GM18909 (cell line): ENCODE results near the gene CCDC178.
"Not testable (repeated sequence)": the region's sequence is repeated elsewhere in the genome, so short reads cannot be mapped to it uniquely, and the experiment has no call there.

ENCODE experiments used
- ATAC-seq: cut with Tn5 transposase; IDR thresholded peaks from one replicate; pipeline ENCODE4 v1.9.1; 2021; ENCODE audit warnings: mild to moderate bottlenecking; ENCODE audit not compliant: unreplicated experiment, poor library complexity

The CCDC178 gene

DNA sequence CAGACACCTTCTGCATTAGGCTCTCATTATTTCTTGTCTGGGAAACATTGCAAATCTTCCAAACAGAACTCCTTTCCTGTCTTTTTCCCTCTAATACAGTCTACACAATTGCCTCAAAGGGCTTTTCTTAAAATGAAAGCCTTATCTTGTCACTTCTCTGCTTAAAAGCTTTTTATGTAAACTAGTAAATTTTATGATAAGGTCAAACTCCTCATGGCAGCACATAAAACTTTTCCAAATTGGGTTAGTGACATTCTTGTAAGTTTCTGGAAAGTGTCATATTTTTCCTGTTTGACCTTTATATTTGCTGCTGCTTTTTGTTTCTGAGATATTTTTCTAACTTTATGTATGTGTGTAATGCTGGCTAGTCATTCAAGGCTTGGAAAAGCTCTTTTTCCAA lies 406.3 kb downstream of the CCDC178 start:
- ATAC-seq = no peak

DNA sequence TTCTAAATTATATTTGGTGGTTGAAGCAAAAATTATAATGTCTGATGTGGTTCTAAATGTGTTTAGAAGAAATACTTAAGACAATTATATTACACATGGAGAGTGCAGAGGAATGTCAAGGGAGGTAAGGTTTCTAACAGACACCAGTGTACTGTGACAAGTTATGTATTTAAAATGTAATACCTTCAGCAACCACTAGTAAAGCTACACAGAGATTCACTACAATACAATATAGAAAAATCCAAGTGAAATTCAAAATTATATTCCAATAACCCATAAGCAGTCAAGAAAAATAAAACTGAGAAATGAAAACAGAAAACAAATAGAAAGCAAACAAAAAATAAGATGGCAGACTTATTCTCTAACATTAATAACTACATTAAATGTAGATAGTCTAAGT lies 418.2 kb downstream of the CCDC178 start:
- no peak for ATAC-seq

DNA sequence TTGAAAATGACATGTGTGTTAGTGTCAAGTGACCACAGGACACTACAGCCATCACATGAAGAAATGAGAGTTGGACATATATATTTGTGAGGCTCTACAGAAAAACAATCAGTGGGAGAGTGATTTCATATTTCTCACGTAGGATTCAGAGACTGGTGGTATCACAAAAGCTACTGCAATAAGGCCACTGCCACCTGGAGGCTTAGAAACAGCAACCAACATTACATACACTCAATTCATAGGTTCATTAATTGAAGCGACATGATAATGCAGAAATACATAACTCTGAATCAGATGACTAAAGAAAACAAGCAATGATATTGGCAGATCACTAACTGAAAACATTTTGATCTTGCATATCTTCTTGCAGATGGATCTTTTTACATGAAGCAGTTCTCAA lies 419.6 kb downstream of the CCDC178 start:
- ATAC-seq = no peak

DNA sequence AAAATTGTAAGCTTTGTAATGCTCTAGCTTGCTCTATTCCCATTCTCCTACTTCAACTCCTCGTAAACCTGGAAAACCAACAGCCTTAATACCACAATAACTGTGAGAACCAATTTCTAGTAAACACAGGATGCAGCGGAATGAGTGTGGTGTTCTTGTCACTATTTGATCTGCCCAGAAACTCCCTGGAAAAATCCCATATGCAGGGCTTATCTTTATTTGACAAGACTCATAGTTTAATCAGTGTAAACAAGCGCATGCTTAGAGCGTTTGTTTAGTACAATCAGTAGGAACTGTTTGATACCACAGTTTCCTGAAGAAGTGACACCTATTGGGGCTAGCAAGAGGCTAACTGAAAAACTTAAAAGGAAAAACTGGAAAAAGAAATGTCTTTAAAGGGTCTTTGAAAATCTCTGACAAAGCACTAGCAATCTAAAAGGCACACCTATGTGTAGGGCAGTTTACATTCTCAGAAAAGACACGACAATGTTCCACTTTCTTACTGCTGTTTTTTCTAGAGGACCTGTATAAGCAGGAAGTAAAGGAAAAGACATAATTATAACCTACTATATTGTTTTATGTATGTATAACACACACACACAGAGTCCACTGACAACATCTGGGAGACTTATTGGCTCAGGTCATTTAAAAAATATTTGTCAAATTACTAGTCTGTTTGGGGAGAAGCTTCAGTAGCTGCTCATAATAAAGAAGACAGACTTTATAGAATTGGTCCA lies 426.3 kb downstream of the CCDC178 start:
- no peak for ATAC-seq

DNA sequence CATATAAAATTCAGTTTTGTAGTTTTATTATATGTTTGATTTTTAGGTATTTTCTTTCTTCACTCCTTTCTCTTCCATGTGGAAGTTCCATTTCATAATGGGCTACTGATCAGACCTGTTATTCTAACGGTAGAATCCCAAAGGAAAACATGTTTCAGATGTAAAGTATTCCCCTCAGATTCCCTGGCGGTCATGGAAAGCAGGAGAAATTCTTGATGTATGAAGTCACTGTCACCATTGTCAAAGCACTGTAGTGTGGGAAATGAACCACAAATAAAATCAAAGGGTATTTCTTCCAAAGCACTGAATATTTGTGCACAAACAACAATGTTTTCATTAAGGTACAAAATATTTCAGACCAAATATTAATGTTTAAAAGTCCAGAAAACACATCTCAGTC lies 430.4 kb downstream of the CCDC178 start:
- ATAC-seq = no peak

DNA sequence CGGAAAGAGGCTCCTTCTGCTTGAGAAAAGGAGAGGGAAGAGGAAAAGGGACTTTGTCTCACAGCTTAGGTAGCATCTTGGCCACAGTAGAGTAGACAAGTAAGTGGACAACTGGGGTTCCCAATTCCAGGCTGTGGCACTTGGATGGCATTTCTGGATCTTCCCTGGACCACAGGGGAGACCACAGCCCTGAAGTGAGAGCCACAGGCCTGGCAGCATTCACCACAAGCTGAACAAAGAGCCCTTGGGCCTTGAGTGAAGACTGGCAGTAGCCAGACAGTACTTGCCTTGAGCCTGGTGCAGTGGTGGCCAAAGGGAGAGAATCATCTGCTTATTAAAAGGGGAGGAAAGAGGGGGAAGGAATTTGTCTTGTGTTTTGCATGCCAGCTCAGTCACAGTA lies 441.6 kb downstream of the CCDC178 start:
- ATAC-seq = no peak

DNA sequence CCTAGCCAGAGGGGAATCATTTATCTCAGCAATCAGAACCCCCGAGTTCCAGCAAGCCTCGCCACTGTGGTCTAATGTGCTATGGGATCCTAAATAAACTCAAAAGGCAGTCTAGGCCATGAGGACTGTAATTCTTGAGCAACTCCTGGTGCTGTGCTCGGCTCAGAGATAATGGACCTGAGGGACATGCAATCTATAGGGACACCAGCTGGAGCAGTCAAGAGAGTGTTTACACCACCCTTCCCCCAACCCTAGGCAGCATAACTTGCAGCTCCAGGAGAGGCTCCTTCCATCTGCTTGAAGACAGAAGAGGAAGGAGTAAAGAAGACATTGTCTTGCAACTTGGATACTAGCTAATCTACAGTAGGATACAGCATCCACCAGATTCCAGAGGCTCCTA lies 442.2 kb downstream of the CCDC178 start:
- no peak for ATAC-seq

DNA sequence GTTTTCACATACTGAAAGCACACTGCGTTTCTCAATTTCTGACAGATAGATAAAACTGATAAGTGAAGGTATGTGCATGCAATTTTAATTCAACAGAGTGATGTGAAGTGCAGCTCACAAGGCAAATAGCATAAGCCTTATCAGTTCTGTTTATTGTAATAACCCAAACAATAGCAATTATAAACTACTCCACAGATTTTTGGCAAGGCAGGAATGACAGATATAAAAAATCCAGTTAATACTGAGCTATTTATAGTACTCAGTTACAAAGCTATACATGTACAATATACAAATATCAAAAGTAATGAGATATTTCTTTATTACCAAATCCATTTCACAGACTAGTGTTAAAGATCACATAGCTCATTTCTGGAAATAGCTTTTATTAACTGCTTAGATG lies 456.8 kb downstream of the CCDC178 start:
- ATAC-seq = no peak

DNA sequence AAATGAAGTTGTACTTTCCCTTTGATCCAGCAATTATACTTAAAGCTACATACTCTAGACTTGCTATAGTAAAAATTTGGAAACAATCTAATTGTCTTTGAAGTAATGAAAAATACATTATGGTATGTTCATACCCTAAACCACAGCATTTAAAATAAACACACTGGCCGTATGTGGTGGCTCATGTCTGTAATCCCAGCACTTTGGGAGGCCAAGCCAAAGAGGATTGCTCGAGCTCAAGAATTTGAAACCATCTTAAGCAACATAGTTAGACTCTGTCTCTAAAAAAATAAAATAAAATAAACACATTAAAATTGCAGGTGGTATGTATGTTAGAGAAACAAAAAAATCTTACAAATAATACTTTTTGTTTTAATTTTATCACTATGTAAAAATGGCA lies 459.6 kb downstream of the CCDC178 start:
- ATAC-seq = no peak

DNA sequence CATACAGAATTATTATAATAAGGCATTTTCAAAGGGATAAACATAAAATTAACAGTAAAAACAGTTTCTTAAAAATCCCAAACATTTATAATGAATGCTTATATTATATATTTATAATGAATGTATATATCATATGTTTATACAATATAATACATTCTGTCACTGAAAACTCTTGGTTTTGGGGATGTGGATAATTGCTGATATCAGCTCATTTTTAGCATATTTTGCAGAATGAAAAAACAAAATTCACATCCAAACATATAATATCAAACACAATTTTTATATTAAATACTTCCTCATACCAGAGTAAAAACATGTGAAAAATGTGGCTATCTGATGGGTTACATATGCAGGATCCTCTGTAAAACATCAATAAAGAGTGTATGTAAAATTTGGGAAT lies 465.0 kb downstream of the CCDC178 start:
- ATAC-seq = no peak

DNA sequence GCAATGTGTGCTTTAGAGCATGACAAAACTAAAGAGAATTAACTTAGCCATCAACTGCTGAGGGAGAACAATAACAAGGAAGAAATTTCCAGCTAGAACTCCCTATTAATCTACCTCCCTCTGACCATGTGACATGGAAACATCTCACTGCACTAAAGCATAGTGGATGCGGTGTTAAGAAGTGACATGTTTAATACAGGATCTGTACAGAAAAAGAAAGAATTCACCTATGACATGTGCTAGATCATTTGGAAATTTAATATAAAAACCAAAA lies 465.4 kb downstream of the CCDC178 start:
- no peak for ATAC-seq

DNA sequence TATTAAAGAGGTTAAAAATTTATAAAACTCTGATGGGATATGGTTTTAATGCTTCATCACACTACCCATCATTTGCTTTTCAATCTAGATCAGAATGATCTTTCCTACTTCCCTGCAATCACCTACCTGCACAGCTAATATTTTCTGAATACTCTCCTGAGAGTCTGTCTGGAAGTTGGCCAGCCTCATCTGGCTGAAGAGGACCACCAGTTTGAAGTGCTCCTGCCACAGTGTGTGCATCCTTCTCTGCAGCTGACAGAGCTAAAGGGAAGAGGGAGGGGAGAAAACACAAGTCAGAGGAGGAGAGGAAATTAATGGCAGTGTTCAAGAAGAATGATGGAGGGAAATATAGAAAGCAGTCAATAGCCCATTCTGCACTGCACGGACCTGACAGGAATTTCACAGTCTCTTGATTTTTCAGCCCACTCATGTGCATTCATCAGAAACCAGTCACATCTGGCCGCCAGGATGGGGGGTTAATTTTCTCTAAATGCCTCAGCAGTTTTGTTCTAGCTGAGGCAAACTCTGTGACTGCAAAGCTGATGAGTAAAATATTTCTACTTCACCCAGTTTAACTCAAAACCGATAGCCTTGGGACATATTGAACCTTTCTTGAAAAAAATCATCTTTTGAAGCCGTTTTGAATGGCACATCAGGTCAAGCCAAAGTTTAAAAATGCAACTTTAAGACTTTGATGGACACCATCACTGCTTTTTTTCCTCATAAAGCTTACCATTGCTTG lies 465.9 kb downstream of the CCDC178 start:
- ATAC-seq = peak; percentile 76

DNA sequence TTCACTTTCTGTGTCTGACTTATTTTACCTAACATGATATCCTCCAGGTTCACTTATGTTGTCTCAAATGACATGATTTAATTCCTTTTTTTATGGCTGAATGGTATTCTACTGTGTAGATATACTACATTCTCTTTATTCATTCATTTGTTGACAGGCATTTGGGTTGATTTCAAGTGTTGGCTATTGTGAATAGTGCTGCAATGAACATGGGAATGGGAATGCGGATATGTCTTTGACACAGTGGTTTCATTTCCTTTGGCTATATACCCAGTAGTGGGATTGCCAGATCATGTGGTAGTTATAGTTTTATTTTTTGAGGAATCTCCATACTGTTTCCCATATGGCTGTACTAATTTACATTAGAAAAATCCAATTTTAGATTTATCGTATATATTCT lies 472.3 kb downstream of the CCDC178 start:
- ATAC-seq = no peak

DNA sequence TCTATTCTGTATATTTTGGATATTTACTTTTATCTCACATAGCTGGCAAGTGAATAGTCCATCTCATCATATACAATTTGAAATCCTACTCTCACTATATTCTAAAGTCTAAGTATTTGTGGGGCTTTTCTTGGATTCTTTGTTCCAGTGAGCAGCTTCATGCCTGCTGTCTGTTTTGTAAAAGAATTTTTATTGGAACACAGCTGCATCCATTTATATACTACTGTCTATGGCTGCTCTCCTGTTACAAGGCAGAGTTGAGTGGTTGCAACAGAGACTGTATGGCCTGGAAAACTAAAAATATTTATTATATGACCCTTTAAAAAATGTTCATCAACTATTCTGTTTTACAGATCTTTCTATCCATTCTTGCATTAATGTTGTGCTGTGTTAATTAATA lies 474.4 kb downstream of the CCDC178 start:
- no peak for ATAC-seq

DNA sequence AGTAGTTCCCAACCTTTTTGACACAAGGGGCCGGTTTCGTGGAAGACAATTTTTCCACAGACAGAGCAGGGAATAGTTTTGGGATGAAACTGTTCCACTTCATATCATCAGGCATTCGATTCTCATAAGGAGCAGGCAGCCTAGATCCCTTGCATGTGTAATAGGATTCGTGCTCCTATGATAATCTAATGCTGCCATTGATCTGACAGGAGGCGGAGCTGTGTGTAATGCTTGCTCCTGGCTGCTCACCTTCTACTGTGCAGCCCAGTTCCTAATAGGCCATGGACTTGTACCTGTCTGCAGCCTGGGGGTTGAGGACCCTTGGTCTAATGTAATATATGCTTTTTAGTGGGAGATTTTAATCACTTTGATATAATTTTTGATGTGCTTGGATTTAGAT lies 479.0 kb downstream of the CCDC178 start:
- ATAC-seq = no peak

DNA sequence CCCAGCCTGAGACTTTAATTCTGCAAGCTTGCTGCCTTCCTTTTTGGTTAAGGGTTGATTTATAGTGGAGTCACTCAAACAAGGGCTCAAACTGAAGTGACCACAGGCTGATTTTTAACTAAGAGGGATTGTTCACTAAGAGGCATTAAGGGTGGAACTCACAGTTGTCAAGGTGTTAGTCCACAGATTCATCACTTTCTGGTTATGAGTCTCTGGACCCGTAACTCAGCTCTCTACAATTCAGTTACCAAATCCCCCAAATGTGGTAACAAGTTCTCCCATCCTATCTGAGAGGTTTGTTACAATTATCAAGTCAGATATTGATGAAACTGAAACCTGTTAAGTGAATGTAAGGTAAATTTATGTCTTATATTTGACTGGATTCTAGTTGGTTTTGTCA lies 481.8 kb downstream of the CCDC178 start:
- ATAC-seq = peak; percentile 64

DNA sequence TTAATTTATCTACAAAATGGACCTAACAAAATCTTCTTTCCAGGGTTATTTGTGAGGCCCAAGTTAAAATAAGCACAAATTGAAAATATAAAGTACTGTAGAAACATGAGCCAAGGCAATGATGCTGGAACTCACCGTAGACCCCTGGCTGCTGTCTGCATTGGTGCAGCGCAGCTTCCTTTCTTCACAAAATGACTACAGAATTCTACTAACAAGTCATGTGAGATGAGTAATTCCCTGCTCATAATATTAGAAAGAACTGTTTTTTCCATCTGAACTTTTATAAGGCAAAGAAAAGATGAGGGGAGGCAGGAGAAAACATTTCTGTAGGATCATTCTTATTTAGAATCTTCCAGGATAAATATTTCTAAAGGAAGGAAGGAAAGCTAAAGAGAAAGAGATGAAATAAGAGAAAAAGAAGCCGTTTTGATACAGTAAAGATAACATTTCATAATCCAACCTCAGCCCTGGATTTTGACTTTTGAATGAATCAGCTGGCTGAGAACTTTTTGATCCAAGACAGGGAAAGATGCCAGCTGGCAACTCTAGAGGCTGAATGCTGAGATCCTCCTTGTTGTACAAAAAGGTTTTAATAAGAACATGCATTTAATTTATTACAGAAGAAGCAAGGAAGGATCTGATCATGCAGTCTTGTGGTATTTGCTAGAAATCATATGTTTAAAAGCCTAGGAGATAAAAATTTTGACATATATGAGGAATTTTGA lies 483.8 kb downstream of the CCDC178 start:
- no peak for ATAC-seq

DNA sequence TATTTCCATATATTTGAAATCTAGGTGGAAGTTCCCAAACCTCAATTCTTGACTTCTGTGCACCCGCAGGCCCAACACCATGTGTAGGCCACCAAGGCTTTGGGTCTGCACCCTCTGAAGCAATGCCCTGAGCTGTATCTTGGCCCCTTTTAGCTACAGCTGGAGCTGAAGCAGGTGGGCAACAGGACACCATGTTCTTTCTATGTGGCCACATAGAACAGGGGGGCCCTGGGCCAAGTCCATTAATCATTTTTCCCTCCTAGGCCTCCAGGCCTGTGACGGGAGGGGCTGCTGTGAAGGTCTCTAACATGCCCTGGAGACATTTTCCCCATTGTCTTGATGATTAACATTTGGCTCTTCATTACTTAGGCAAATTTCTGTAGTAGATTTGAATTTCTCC lies 488.2 kb downstream of the CCDC178 start:
- ATAC-seq = not testable (repeated sequence)

DNA sequence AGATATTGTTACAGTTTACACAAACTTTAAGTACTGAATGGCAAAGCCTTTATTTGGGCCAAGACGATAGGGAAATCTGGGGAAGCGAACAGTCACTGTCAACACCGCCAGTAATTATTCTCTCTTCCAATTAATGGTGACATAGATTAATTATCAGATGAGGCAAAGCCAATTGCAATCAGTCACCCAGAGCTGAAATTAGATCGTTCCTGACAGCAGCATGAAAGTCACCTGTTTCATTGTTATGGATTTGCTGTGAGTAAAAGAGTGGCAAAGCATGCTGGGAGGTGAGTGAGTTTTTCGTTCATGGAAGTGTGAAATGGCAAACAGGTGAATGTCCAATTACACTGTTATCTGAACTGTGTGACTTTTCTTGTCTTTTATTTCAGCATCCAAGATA lies 502.9 kb downstream of the CCDC178 start:
- ATAC-seq = no peak

DNA sequence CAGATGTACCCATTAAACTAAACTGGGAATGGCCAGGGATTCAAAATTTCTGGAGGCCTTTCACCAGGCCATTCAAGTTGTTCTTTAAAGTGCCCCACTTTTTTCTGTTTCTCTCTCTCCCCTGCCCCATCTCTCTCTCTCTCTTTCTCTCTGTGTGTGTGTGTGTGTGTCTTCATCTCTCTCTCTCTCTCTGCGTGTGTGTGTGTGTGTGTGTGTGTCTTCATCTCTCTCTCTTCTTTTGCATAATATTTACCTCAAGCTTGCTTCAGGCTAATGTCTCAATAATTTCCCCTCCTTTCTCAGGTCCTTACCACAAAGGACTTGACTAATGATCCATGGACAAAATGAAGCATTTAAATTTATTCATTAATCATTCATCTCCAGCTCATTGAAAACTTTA lies 503.5 kb downstream of the CCDC178 start:
- ATAC-seq = no peak

DNA sequence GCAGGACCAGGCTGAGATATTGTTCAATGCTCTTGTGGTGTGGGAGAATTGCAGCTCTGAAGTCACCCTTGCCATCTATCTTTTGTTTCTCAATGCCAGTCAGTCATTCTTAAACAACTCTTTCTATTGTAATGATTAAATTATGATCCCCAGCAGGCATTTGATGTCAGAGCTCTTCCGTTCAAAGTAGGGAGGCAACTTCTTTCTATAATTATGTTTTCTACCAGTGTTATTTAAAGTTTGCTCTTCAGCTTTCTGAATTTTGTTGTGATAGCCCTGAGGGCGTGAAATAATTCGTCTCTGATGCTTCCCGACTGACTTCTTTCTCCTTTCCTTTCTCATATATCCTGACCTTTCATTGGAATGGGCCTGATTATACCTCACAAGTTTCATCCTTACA lies 506.3 kb downstream of the CCDC178 start:
- no peak for ATAC-seq
